BJ (cell line): ENCODE results near the gene GSE1. TPM values are rescaled to one million over a fixed set of nuclear protein-coding genes. Genes with fewer than 3 reads are reported as not detected.

Source experiments
- CTCF ChIA-PET: fragments of 350-600 bp; formaldehyde crosslinking; extraction: SDS; loops from one replicate; lab custom pipeline; 2021; ENCODE audit warnings: antibody characterized with exemption, inconsistent platforms; lab: Yijun Ruan, JAX
- POLR2A ChIA-PET: fragments of 300-600 bp; sonication (Branson Sonifier 250); formaldehyde crosslinking; extraction: SDS; loops from one replicate; lab custom pipeline; 2021; ENCODE audit warnings: antibody characterized with exemption; lab: Charles Lee
- DNase-seq: peaks from one replicate; pipeline ENCODE4 v3.0.0-alpha.2; 2011; ENCODE audit warnings: low read depth
- H3K27me3 ChIP-seq: 2 replicates; pipeline ENCODE4 v1.6.0; 2011; ENCODE audit warnings: low read length; ENCODE audit not compliant: control insufficient read depth, insufficient read depth
- H3K36me3 ChIP-seq: 2 replicates; pipeline ENCODE4 v1.5.1; 2011; ENCODE audit warnings: low read length; ENCODE audit not compliant: control insufficient read depth, insufficient read depth
- H3K4me3 ChIP-seq: 2 replicates; pipeline ENCODE4 v1.5.1; 2011; ENCODE audit warnings: low read depth, mild to moderate bottlenecking, control low read depth, low read length
- CTCF ChIP-seq: IDR thresholded peaks from 2 replicates; pipeline ENCODE4 v1.5.1; 2011; ENCODE audit warnings: low read depth, mild to moderate bottlenecking, control low read depth, inconsistent platforms, low read length, moderate library complexity; ENCODE audit not compliant: insufficient read depth
- polyA plus RNA-seq: library from polyadenylated mRNA; depleted of rRNA; stranded (reverse); fragments of >200 nt; gene quantifications from 2 replicates; pipeline ENCODE4 v1.2.3, GENCODE V29; 2011

Gene GSE1
- polyA plus RNA-seq, 1 experiment: 16.2 TPM

DNA sequence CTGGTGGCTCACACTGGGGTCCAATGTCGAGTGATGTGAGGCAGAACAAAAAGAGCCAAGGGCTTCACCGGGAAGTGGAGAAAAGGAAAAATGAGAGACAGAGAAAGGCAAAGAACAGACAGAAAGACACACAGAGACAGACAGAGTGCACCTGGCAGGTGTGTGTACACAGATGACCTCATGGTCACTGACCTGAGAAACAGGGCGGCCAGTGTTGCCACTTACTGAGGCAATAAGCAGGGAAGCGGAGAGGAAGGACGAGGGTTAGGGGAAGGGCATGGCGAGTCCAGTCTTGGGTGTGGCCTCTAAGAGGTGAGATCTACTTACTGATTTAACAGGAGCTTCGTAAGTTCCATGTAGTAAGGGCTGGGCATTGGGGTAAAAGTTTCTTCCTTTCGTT, 68.1 kb downstream of the GSE1 start:
- TF ChIP-seq CTCF: no peak
- ChIA-PET POLR2A (no interaction called here), CTCF (no interaction called here)
- Histone ChIP-seq H3K4me3 (no peak overlapping the region), H3K36me3 (peaks cover 6% of the 10 kb centered on the region), H3K27me3 (no peaks in the 10 kb centered on the region)
- no peak for DNase-seq

DNA sequence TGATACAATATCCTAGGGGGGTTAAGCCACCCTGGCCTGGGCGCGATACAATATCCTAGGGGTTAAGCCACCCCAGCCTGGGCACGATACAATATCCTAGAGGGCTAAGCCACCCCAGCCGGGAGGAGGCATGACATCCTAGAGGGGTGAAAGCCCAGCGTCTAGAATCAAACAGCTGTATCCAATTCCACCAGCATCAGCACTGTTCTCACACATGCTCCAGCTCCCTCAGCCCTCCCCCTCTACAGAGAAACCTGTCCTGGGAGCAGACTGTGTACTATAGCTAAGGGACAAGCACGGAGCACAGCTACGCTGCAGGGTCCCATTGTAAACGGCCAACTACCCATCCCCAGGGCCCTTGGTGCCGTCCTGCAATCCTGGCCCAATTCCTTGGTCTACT, 69.4 kb downstream of the GSE1 start:
- Histone ChIP-seq H3K27me3 (no peaks in the 10 kb centered on the region), H3K36me3 (peaks cover 3% of the 10 kb centered on the region), H3K4me3 (no peak overlapping the region)
- POLR2A ChIA-PET: interaction anchor here (0.6 kb wide), 1 partner anchor 29 kb away, joined by 3 read pairs; no protein-coding TSS in a partner anchor
- no peak for TF ChIP-seq CTCF
- no peak for DNase-seq
- CTCF ChIA-PET: interaction anchor here (1.1 to 1.4 kb wide), 3 partner anchors 8 to 35 kb away, joined by 3 to 8 read pairs (median 6); no protein-coding TSS in a partner anchor

DNA sequence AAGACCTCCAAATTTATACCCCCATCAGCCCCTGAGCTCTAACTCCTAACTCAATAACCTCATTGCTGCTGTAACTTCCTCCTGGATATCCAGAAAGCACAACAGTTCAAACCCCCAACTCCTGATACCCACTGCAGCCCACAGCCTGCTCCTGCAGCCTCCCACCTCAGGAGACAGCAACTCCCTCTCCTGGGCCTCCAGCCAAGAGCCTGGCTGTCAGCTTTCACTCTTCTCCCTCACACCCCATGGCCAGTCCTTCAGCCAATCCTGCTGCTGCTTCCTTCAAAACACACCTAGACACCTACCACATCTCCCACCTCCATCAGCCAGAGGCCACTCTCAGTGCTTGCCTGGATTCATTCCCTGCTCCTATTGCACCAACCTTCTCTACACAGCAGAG, 70.2 kb downstream of the GSE1 start:
- ChIA-PET POLR2A (no interaction called here), CTCF (interaction anchor here (1.1 to 1.4 kb wide), 3 partner anchors 9 to 34 kb away, joined by 3 to 8 read pairs (median 6); no protein-coding TSS in a partner anchor)
- Histone ChIP-seq H3K36me3 (no peaks in the 10 kb centered on the region; the same call in 1 of the 2 replicates), H3K27me3 (no peaks in the 10 kb centered on the region), H3K4me3 (no peak overlapping the region)
- TF ChIP-seq CTCF: no peak
- DNase-seq: no peak

GRCh38 chr16:85685251-85685650, 72.1 kb downstream of the GSE1 start:
- no peak overlapping the region for H3K4me3 ChIP-seq
- no peak for TF ChIP-seq CTCF
- DNase-seq: no peak
- POLR2A ChIA-PET: no interaction called here
- H3K27me3 ChIP-seq: no peaks in the 10 kb centered on the region
- CTCF ChIA-PET: interaction anchor here (1.1 kb wide), 1 partner anchor 34 kb away, joined by 4 read pairs; no protein-coding TSS in a partner anchor
- no peaks in the 10 kb centered on the region; the same call in 1 of the 2 replicates for H3K36me3 ChIP-seq

DNA sequence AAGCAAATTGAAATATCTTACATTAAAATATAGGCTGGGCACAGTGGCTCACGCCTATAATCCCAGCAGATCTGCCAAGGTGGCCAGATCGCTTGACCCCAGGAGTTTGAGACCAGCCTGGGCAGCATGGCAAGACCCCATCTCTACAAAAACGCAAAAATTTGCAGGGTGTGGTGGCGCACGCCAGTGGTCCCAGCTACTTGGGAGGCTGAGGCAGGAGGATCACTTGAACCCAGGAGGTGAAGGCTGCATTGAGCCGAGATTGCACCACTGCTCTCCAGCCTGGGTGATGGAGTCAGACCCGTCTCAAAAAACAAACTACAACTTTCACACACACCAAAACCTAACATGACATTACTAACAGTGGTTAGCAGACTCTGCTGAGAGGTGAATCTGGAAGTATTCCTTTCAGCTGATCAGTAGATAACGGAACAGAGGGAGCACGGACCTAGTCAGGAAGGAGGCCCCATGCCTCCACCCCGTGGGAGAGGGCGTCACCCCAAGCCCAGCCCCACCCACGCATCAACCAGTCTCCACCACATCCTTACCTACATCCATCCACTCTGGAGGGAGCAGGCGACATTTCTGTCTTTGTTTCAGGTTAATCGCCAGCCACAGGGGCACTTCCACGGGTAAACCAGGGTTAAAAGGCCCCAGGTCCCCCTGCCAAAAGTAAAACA, 73.9 kb downstream of the GSE1 start:
- ChIA-PET CTCF (no interaction called here), POLR2A (no interaction called here)
- no peak for TF ChIP-seq CTCF
- H3K36me3 ChIP-seq: no peaks in the 10 kb centered on the region; the same call in 1 of the 2 replicates
- H3K4me3 ChIP-seq: no peak overlapping the region
- no peaks in the 10 kb centered on the region; the same call in 1 of the 2 replicates for H3K27me3 ChIP-seq
- DNase-seq: no peak
